ENCODE data around the gene ARRDC5. TPM values are rescaled to one million over a fixed set of nuclear protein-coding genes. Genes with fewer than 3 reads are reported as not detected.
"Not testable (repeated sequence)": the region's sequence is repeated elsewhere in the genome, so short reads cannot be mapped to it uniquely, and the experiment has no call there.

ARRDC5 gene
- total and polyA plus RNA-seq, 2 of the 13 experiments (the other 11 are each of a cell fraction or from before 2014, with no cell fraction given), result not detected

DNA sequence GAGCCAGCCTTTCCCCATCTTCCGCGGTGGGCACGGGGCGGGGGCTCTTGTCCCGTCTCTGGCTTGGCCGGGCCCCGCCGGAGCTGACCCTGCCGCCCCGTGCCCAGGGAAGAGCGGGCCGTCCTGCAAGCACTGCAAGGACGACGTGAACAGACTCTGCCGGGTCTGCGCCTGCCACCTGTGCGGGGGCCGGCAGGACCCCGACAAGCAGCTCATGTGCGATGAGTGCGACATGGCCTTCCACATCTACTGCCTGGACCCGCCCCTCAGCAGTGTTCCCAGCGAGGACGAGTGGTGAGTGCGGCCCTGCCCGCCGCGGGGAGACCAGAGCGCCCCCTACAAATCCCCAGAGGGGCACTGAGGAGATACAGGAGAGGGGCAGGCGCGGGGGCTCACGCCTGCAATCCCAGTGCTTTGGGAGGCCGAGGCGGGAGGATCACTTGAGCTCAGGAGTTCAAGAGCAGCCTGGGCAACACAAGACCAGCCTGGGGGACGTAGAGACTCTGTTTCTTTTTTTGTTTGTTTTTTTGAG lies 39.0 kb upstream of the ARRDC5 start:
- BruUV-seq (replicated peaks); H3K79me2 ChIP-seq (ENCODE audit: insufficient read depth, low read length); H3K9ac ChIP-seq (ENCODE audit: insufficient read depth, low read depth, low read length); DNase-seq (ENCODE audit: low spot score); intact Hi-C loops (cut with micrococcal nuclease; ENCODE audit: unreplicated experiment); H3K27ac ChIP-seq (ENCODE audit: extremely low read length, insufficient read depth, low read length); in situ Hi-C loops (cut with HindIII; ENCODE audit: extremely low pct_ligation_motif_present, low pct_unique_long_range_greater_than_20kb); H3K4me1 ChIP-seq (ENCODE audit: insufficient read depth, low read length); H2AFZ ChIP-seq (ENCODE audit: low read length); ATAC-seq; H3K4me2 ChIP-seq (ENCODE audit: low read depth, low read length); H3K9me3 ChIP-seq (ENCODE audit: low read length); FAIRE-seq; H3K4me3 ChIP-seq (replicated peaks in 1 of 3; ENCODE audit: insufficient read depth in 1 of 3, low read depth in 2 of 3, low read length in 3 of 3); H3K27me3 ChIP-seq (ENCODE audit: control insufficient read depth in 1 of 2, insufficient read depth in 2 of 2, low read length in 2 of 2); H4K20me1 ChIP-seq (ENCODE audit: insufficient read depth, low read length); POLR2A ChIA-PET: not testable (repeated sequence)
- peaks cover 8 to 53% of the 10 kb centered on the region in 2 experiments for H3K36me3 ChIP-seq (replicated peaks in 1 of 2; ENCODE audit: control insufficient read depth in 1 of 2, insufficient read depth in 2 of 2, low read length in 2 of 2)
- WGBS (ENCODE audit: low lambda C conversion rate), result 98% methylated on average over 29 of the region's 35 CpGs
- CTCF ChIA-PET (ENCODE audit: low intra/inter-chr PET ratio, low total read pairs), result interaction anchor here (1.2 kb wide), 1 partner anchor 90 kb away, joined by 3 read pairs; no protein-coding TSS in a partner anchor

DNA sequence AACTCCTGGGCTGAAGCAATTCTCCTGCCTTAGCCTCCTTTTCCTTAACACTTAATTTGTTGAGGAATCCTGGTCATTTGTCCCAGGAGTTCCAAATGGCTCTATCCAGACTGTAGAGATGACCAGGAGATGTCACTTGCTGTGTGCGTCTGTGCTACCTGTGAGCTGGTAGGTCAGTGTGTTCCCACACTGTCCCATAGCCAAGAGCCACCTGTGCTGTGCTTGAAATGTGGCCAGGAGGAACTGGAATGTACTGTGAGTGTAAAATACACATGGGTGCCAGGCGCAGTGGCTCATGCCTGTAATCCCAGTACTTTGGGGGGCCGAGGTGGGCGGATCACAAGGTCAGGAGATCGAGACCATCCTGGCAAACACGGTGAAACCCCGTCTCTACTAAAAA lies 36.8 kb upstream of the ARRDC5 start:
- peaks cover 9 to 53% of the 10 kb centered on the region in 2 experiments for H3K36me3 ChIP-seq (replicated peaks in 1 of 2; ENCODE audit: control insufficient read depth in 1 of 2, insufficient read depth in 2 of 2, low read length in 2 of 2)
- TF ChIP-seq ZNF317 (CRISPR knock-in tag; IDR thresholded peaks at IDR 0.05), result no peak
- TF ChIP-seq ZSCAN9 (CRISPR knock-in tag; IDR thresholded peaks at IDR 0.05; ENCODE audit: borderline replicate concordance), result no peak
- no peak for TF ChIP-seq ZNF335 (CRISPR knock-in tag; IDR thresholded peaks at IDR 0.05)
- TF ChIP-seq, protein P1, sequence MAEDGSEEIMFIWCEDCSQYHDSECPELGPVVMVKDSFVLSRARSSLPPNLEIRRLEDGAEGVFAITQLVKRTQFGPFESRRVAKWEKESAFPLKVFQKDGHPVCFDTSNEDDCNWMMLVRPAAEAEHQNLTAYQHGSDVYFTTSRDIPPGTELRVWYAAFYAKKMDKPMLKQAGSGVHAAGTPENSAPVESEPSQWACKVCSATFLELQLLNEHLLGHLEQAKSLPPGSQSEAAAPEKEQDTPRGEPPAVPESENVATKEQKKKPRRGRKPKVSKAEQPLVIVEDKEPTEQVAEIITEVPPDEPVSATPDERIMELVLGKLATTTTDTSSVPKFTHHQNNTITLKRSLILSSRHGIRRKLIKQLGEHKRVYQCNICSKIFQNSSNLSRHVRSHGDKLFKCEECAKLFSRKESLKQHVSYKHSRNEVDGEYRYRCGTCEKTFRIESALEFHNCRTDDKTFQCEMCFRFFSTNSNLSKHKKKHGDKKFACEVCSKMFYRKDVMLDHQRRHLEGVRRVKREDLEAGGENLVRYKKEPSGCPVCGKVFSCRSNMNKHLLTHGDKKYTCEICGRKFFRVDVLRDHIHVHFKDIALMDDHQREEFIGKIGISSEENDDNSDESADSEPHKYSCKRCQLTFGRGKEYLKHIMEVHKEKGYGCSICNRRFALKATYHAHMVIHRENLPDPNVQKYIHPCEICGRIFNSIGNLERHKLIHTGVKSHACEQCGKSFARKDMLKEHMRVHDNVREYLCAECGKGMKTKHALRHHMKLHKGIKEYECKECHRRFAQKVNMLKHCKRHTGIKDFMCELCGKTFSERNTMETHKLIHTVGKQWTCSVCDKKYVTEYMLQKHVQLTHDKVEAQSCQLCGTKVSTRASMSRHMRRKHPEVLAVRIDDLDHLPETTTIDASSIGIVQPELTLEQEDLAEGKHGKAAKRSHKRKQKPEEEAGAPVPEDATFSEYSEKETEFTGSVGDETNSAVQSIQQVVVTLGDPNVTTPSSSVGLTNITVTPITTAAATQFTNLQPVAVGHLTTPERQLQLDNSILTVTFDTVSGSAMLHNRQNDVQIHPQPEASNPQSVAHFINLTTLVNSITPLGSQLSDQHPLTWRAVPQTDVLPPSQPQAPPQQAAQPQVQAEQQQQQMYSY (CRISPR knock-in tag; IDR thresholded peaks at IDR 0.05), result no peak
- no peak for TF ChIP-seq YY1 (IDR thresholded peaks at IDR 0.05; ENCODE audit: insufficient read depth, insufficient replicate concordance, low read depth, low read length)
- TF ChIP-seq PRMT3 (CRISPR knock-in tag; IDR thresholded peaks at IDR 0.05; ENCODE audit: borderline replicate concordance, low read depth), result no peak
- no peak for TF ChIP-seq SALL2 (CRISPR knock-in tag; IDR thresholded peaks at IDR 0.05)
- in situ Hi-C loops (cut with HindIII; ENCODE audit: extremely low pct_ligation_motif_present, low pct_unique_long_range_greater_than_20kb), result no loop called here
- H3K79me2 ChIP-seq (ENCODE audit: insufficient read depth, low read length), result no peaks in the 10 kb centered on the region
- no peaks in the 10 kb centered on the region for H4K20me1 ChIP-seq (ENCODE audit: insufficient read depth, low read length)
- H3K4me2 ChIP-seq (ENCODE audit: low read depth, low read length), result no peak overlapping the region
- no TSS peak for BruUV-seq (replicated peaks)
- ATAC-seq, result no peak
- H3K4me1 ChIP-seq (ENCODE audit: insufficient read depth, low read length), result no peaks in the 10 kb centered on the region
- 99% methylated on average over 7 of the region's 7 CpGs for WGBS (ENCODE audit: low lambda C conversion rate)
- no peak overlapping the region for H3K4me3 ChIP-seq (replicated peaks in 1 of 3; ENCODE audit: insufficient read depth in 1 of 3, low read depth in 2 of 3, low read length in 3 of 3)
- no peak overlapping the region for H3K27ac ChIP-seq (ENCODE audit: extremely low read length, insufficient read depth, low read length)
- H3K9me3 ChIP-seq (ENCODE audit: low read length), result no peaks in the 10 kb centered on the region
- no peak overlapping the region for H2AFZ ChIP-seq (ENCODE audit: low read length)
- no peak for DNase-seq (ENCODE audit: low spot score)
- CTCF ChIA-PET (ENCODE audit: low intra/inter-chr PET ratio, low total read pairs), result no interaction called here
- no peak overlapping the region for H3K9ac ChIP-seq (ENCODE audit: insufficient read depth, low read depth, low read length)
- FAIRE-seq, result no peak
- intact Hi-C loops (cut with micrococcal nuclease; ENCODE audit: unreplicated experiment), result no loop called here
- POLR2A ChIA-PET, result no interaction called here
- H3K27me3 ChIP-seq (ENCODE audit: control insufficient read depth in 1 of 2, insufficient read depth in 2 of 2, low read length in 2 of 2), result no peaks in the 10 kb centered on the region

DNA sequence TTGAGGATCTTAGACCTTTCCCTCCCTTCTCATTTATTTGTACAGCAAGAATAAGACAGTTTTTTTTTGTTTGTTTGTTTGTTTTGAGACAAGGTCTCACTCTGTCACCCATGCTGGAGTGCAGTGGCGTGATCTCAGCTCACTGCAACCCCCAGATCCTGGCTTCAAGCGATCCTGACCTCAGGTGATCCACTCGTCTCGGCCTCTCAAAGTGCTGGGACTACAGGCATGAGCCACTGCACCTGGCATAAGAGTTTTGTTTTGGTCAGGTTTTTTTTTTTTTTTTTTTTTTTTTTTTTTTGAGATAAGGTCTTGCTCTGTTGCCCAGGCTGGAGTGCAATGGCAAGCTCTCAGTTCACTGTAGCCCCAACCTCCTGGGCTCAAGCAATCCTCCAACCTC lies 35.8 kb upstream of the ARRDC5 start:
- H4K20me1 ChIP-seq (ENCODE audit: insufficient read depth, low read length); POLR2A ChIA-PET; BruUV-seq (replicated peaks); H3K9ac ChIP-seq (ENCODE audit: insufficient read depth, low read depth, low read length); H2AFZ ChIP-seq (ENCODE audit: low read length); intact Hi-C loops (cut with micrococcal nuclease; ENCODE audit: unreplicated experiment); H3K79me2 ChIP-seq (ENCODE audit: insufficient read depth, low read length); CTCF ChIA-PET (ENCODE audit: low intra/inter-chr PET ratio, low total read pairs); H3K27ac ChIP-seq (ENCODE audit: extremely low read length, insufficient read depth, low read length); H3K9me3 ChIP-seq (ENCODE audit: low read length); FAIRE-seq; ATAC-seq; H3K4me2 ChIP-seq (ENCODE audit: low read depth, low read length); H3K4me1 ChIP-seq (ENCODE audit: insufficient read depth, low read length); in situ Hi-C loops (cut with HindIII; ENCODE audit: extremely low pct_ligation_motif_present, low pct_unique_long_range_greater_than_20kb); H3K27me3 ChIP-seq (ENCODE audit: control insufficient read depth in 1 of 2, insufficient read depth in 2 of 2, low read length in 2 of 2); DNase-seq (ENCODE audit: low spot score); H3K4me3 ChIP-seq (replicated peaks in 1 of 3; ENCODE audit: insufficient read depth in 1 of 3, low read depth in 2 of 3, low read length in 3 of 3): not testable (repeated sequence)
- 96% methylated on average over 4 of the region's 4 CpGs for WGBS (ENCODE audit: low lambda C conversion rate)
- H3K36me3 ChIP-seq (replicated peaks in 1 of 2; ENCODE audit: control insufficient read depth in 1 of 2, insufficient read depth in 2 of 2, low read length in 2 of 2), result peaks cover 9 to 53% of the 10 kb centered on the region in 2 experiments; a peak in 4 of 5 replicates
